ENCODE results near the gene CEP164. TPM values are rescaled to one million over a fixed set of nuclear protein-coding genes. Genes with fewer than 3 reads are reported as not detected.

CEP164 gene
- total RNA-seq, 1 experiment from 2014 or later = 33.9 TPM

GRCh38 chr11:117437791-117438130, 110.1 kb downstream of the CEP164 start:
- no peaks in the 10 kb centered on the region for H3K36me3 ChIP-seq (ENCODE audit: low read depth)
- intact Hi-C loops (cut with micrococcal nuclease; ENCODE audit: unreplicated experiment) = no loop called here
- no peak for DNase-seq
- CTCF ChIA-PET = no interaction called here
- H3K9me2 ChIP-seq (ENCODE audit: insufficient read depth) = no peaks in the 10 kb centered on the region
- POLR2A ChIA-PET (ENCODE audit: unreplicated experiment) = no interaction called here
- no peaks in the 10 kb centered on the region for H3F3A ChIP-seq (ENCODE audit: insufficient read depth, low read depth)
- no peaks in the 10 kb centered on the region for H3K79me2 ChIP-seq (ENCODE audit: low read depth)
- H2AFZ ChIP-seq = no peak overlapping the region
- H3K4me1 ChIP-seq (replicated peaks; ENCODE audit: insufficient read depth) = no peaks in the 10 kb centered on the region
- H3K4me3 ChIP-seq = no peak overlapping the region
- BruUV-seq (replicated peaks) = no TSS peak
- peaks cover 97% of the 10 kb centered on the region for H3K27me3 ChIP-seq (ENCODE audit: insufficient read depth, low read depth)
- TF ChIP-seq CTCF (conservative IDR thresholded peaks at IDR 0.05) = no peak
- TF ChIP-seq EZH2 (IDR thresholded peaks at IDR 0.05; ENCODE audit: low read depth) = no peak
- H4K20me1 ChIP-seq (ENCODE audit: insufficient read depth) = no peaks in the 10 kb centered on the region
- H3K27ac ChIP-seq = no peak overlapping the region
- H3K9me3 ChIP-seq (ENCODE audit: insufficient read depth, low read depth) = no peaks in the 10 kb centered on the region
- no peak overlapping the region for H3K4me2 ChIP-seq

GRCh38 chr11:117438371-117439000, 110.8 kb downstream of the CEP164 start:
- Histone ChIP-seq H3K9me2 (ENCODE audit: insufficient read depth) (no peaks in the 10 kb centered on the region), H3K79me2 (ENCODE audit: low read depth) (no peaks in the 10 kb centered on the region), H3F3A (ENCODE audit: insufficient read depth, low read depth) (no peaks in the 10 kb centered on the region), H3K9me3 (ENCODE audit: insufficient read depth, low read depth) (no peaks in the 10 kb centered on the region), H3K4me3 (no peak overlapping the region), H3K4me1 (replicated peaks; ENCODE audit: insufficient read depth) (no peaks in the 10 kb centered on the region), H3K36me3 (ENCODE audit: low read depth) (no peaks in the 10 kb centered on the region), H4K20me1 (ENCODE audit: insufficient read depth) (no peaks in the 10 kb centered on the region), H2AFZ (no peak overlapping the region), H3K4me2 (no peak overlapping the region), H3K27ac (no peak overlapping the region), H3K27me3 (ENCODE audit: insufficient read depth, low read depth) (peaks cover 97% of the 10 kb centered on the region)
- BruUV-seq (replicated peaks) = no TSS peak
- intact Hi-C loops (cut with micrococcal nuclease; ENCODE audit: unreplicated experiment) = no loop called here
- CTCF ChIA-PET = no interaction called here
- TF ChIP-seq CTCF (conservative IDR thresholded peaks at IDR 0.05) = no peak
- TF ChIP-seq EZH2 (IDR thresholded peaks at IDR 0.05; ENCODE audit: low read depth) = no peak
- POLR2A ChIA-PET (ENCODE audit: unreplicated experiment) = no interaction called here
- DNase-seq = no peak

- no peaks in the 10 kb centered on the region for H3K4me1 ChIP-seq (replicated peaks; ENCODE audit: insufficient read depth)
- TF ChIP-seq EZH2 (IDR thresholded peaks at IDR 0.05; ENCODE audit: low read depth) = no peak
- TF ChIP-seq CTCF (conservative IDR thresholded peaks at IDR 0.05) = no peak
- no peaks in the 10 kb centered on the region for H3K9me3 ChIP-seq (ENCODE audit: insufficient read depth, low read depth)
- no peak overlapping the region for H3K4me3 ChIP-seq
- H3K27me3 ChIP-seq (ENCODE audit: insufficient read depth, low read depth) = peaks cover 97% of the 10 kb centered on the region
- CTCF ChIA-PET = no interaction called here
- H2AFZ ChIP-seq = no peak overlapping the region
- no peaks in the 10 kb centered on the region for H4K20me1 ChIP-seq (ENCODE audit: insufficient read depth)
- POLR2A ChIA-PET (ENCODE audit: unreplicated experiment) = no interaction called here
- no peaks in the 10 kb centered on the region for H3K36me3 ChIP-seq (ENCODE audit: low read depth)
- no TSS peak for BruUV-seq (replicated peaks)
- no peaks in the 10 kb centered on the region for H3K79me2 ChIP-seq (ENCODE audit: low read depth)
- no peak overlapping the region for H3K4me2 ChIP-seq
- no peak for DNase-seq
- intact Hi-C loops (cut with micrococcal nuclease; ENCODE audit: unreplicated experiment) = no loop called here
- H3F3A ChIP-seq (ENCODE audit: insufficient read depth, low read depth) = no peaks in the 10 kb centered on the region
- no peaks in the 10 kb centered on the region for H3K9me2 ChIP-seq (ENCODE audit: insufficient read depth)
- H3K27ac ChIP-seq = no peak overlapping the region
These were observed 111.6 kb downstream of the CEP164 start for GRCh38 chr11:117439256-117439655.
